ENCODE data around the gene USP36. TPM values are rescaled to one million over a fixed set of nuclear protein-coding genes. Genes with fewer than 3 reads are reported as not detected.
"Not testable (repeated sequence)": the region's sequence is repeated elsewhere in the genome, so short reads cannot be mapped to it uniquely, and the experiment has no call there.

USP36 gene
- total RNA-seq, 1 experiment from 2014 or later = 74.0 TPM

DNA sequence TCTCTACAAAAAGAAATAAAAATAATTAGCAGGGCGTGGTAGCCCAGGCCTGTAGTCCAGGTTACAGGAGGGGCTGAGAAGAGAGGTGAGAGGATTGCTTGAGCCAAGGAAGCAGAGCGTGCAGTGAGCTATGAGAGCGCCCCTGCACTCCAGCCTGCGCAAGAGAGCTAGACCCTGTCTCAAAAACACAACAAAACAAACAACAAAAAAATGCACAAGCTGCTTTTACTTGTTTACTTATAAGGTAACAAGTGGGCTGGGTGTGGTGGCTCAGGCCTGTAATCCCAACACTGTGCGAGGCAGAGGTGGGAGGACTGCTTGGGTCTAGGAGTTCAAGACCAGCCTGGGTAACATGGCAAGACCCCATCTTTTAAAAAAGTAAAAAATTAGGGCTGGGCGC lies 60.3 kb downstream of the USP36 start:
- ATAC-seq (no peak), DNase-seq (ENCODE audit: low spot score) (no peak)
- no peak for TF ChIP-seq GABPB1 (CRISPR knock-in tag; IDR thresholded peaks at IDR 0.05)
- Mint-ChIP-seq H3K27ac (no peak overlapping the region), H3K4me1 (peaks cover 19% of the 10 kb centered on the region), H3K27me3 (ENCODE audit: low read depth) (peaks cover 3% of the 10 kb centered on the region; the same call in 1 of the 2 replicates), H3K9me3 (no peaks in the 10 kb centered on the region), H3K4me3 (peak overlapping the region; percentile 37), H3K36me3 (no peaks in the 10 kb centered on the region)
- CTCF ChIA-PET = interaction anchor here (1.0 to 1.2 kb wide), 2 partner anchors 34 to 72 kb away, joined by 3 read pairs; no protein-coding TSS in a partner anchor
- POLR2A ChIA-PET = no interaction called here

DNA sequence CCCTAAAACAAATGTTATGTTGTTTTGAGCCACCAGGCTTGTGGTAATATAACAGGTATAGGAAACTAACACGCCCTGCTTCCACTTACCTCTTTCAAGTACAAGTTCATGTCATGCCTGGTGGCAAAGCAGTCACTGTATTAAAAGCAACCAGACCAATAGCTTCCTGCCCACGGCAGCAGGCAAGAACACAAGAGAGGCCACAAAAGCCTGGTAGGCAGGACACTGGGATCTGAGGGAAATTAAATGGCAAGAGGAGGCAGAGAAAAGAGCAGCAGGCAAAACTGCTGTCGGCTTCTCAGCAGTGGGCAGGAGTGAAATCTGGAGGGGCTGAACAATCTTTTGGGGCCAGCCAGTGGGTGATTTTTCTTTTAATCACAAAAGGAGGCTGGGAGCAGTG lies 60.8 kb downstream of the USP36 start:
- CTCF ChIA-PET = no interaction called here
- no peak for TF ChIP-seq GRHL2 (CRISPR knock-in tag; IDR thresholded peaks at IDR 0.05; ENCODE audit: insufficient replicate concordance, severe bottlenecking)
- TF ChIP-seq, protein P1, sequence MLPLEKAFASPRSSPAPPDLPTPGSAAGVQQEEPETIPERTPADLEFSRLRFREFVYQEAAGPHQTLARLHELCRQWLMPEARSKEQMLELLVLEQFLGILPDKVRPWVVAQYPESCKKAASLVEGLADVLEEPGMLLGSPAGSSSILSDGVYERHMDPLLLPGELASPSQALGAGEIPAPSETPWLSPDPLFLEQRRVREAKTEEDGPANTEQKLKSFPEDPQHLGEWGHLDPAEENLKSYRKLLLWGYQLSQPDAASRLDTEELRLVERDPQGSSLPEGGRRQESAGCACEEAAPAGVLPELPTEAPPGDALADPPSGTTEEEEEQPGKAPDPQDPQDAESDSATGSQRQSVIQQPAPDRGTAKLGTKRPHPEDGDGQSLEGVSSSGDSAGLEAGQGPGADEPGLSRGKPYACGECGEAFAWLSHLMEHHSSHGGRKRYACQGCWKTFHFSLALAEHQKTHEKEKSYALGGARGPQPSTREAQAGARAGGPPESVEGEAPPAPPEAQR (CRISPR knock-in tag; IDR thresholded peaks at IDR 0.05) = no peak
- TF ChIP-seq NR2C2 (CRISPR knock-in tag; IDR thresholded peaks at IDR 0.05) = no peak
- TF ChIP-seq, protein P2, sequence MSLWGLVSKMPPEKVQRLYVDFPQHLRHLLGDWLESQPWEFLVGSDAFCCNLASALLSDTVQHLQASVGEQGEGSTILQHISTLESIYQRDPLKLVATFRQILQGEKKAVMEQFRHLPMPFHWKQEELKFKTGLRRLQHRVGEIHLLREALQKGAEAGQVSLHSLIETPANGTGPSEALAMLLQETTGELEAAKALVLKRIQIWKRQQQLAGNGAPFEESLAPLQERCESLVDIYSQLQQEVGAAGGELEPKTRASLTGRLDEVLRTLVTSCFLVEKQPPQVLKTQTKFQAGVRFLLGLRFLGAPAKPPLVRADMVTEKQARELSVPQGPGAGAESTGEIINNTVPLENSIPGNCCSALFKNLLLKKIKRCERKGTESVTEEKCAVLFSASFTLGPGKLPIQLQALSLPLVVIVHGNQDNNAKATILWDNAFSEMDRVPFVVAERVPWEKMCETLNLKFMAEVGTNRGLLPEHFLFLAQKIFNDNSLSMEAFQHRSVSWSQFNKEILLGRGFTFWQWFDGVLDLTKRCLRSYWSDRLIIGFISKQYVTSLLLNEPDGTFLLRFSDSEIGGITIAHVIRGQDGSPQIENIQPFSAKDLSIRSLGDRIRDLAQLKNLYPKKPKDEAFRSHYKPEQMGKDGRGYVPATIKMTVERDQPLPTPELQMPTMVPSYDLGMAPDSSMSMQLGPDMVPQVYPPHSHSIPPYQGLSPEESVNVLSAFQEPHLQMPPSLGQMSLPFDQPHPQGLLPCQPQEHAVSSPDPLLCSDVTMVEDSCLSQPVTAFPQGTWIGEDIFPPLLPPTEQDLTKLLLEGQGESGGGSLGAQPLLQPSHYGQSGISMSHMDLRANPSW (CRISPR knock-in tag; conservative IDR thresholded peaks at IDR 0.05; ENCODE audit: low read depth) = no peak
- no peak for TF ChIP-seq HMGA2 (CRISPR knock-in tag; IDR thresholded peaks at IDR 0.05)
- TF ChIP-seq MXD4 (CRISPR knock-in tag; IDR thresholded peaks at IDR 0.05; ENCODE audit: borderline replicate concordance) = no peak
- TF ChIP-seq ELF4 (CRISPR knock-in tag; IDR thresholded peaks at IDR 0.05; ENCODE audit: low read depth) = no peak
- no peak for TF ChIP-seq ZNF416 (CRISPR knock-in tag; IDR thresholded peaks at IDR 0.05)
- TF ChIP-seq, protein P3, sequence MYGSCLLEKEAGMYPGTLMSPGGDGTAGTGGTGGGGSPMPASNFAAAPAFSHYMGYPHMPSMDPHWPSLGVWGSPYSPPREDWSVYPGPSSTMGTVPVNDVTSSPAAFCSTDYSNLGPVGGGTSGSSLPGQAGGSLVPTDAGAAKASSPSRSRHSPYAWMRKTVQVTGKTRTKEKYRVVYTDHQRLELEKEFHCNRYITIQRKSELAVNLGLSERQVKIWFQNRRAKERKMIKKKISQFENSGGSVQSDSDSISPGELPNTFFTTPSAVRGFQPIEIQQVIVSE (CRISPR knock-in tag; IDR thresholded peaks at IDR 0.05; ENCODE audit: borderline replicate concordance) = no peak
- no peak for TF ChIP-seq TEAD4 (CRISPR knock-in tag; IDR thresholded peaks at IDR 0.05)
- no peak for TF ChIP-seq NR1H2 (CRISPR knock-in tag; IDR thresholded peaks at IDR 0.05)
- TF ChIP-seq OVOL2 (CRISPR knock-in tag; IDR thresholded peaks at IDR 0.05; ENCODE audit: borderline replicate concordance) = no peak
- TF ChIP-seq ZNF671 (CRISPR knock-in tag; IDR thresholded peaks at IDR 0.05) = no peak
- TF ChIP-seq, protein P4, sequence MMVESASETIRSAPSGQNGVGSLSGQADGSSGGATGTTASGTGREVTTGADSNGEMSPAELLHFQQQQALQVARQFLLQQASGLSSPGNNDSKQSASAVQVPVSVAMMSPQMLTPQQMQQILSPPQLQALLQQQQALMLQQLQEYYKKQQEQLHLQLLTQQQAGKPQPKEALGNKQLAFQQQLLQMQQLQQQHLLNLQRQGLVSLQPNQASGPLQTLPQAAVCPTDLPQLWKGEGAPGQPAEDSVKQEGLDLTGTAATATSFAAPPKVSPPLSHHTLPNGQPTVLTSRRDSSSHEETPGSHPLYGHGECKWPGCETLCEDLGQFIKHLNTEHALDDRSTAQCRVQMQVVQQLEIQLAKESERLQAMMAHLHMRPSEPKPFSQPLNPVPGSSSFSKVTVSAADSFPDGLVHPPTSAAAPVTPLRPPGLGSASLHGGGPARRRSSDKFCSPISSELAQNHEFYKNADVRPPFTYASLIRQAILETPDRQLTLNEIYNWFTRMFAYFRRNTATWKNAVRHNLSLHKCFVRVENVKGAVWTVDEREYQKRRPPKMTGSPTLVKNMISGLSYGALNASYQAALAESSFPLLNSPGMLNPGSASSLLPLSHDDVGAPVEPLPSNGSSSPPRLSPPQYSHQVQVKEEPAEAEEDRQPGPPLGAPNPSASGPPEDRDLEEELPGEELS (CRISPR knock-in tag; IDR thresholded peaks at IDR 0.05) = no peak
- TF ChIP-seq, protein P5, sequence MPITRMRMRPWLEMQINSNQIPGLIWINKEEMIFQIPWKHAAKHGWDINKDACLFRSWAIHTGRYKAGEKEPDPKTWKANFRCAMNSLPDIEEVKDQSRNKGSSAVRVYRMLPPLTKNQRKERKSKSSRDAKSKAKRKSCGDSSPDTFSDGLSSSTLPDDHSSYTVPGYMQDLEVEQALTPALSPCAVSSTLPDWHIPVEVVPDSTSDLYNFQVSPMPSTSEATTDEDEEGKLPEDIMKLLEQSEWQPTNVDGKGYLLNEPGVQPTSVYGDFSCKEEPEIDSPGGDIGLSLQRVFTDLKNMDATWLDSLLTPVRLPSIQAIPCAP (CRISPR knock-in tag; IDR thresholded peaks at IDR 0.05) = no peak
- H3K36me3 Mint-ChIP-seq = no peaks in the 10 kb centered on the region
- POLR2A ChIA-PET = no interaction called here
- peak overlapping the region; percentile 86 for H3K27ac Mint-ChIP-seq
- peak overlapping the region; percentile 37 for H3K4me3 Mint-ChIP-seq
- DNase-seq (ENCODE audit: low spot score) (no peak), ATAC-seq (no peak)
- no peaks in the 10 kb centered on the region for H3K9me3 Mint-ChIP-seq
- H3K4me1 Mint-ChIP-seq = peaks cover 20% of the 10 kb centered on the region
- peaks cover 3% of the 10 kb centered on the region; the same call in 1 of the 2 replicates for H3K27me3 Mint-ChIP-seq (ENCODE audit: low read depth)

DNA sequence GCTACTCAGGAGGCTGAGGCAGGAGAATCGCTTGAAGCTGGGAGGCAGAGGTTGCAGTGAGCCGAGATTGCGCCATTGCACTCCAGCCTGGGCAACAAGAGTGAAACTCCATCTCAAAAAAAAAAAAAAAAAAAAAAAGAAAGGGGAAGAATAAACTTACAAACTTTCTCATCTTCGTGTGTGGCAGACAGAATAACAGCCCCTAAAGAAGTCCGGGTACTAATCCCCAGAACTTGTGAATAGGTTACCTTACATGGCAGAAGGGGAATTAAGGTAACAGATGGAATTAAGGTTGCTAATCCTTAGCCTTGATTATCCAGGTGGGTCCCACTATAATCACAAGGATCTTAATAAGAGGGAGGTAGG lies 61.3 kb downstream of the USP36 start:
- H3K27me3 Mint-ChIP-seq (ENCODE audit: low read depth); H3K4me3 Mint-ChIP-seq; ATAC-seq; DNase-seq (ENCODE audit: low spot score); POLR2A ChIA-PET; H3K27ac Mint-ChIP-seq; H3K36me3 Mint-ChIP-seq; H3K9me3 Mint-ChIP-seq: not testable (repeated sequence)
- peaks cover 24% of the 10 kb centered on the region for H3K4me1 Mint-ChIP-seq
- CTCF ChIA-PET = interaction anchor here (0.7 kb wide), 1 partner anchor 8 kb away, joined by 3 read pairs; no protein-coding TSS in a partner anchor
